Measurements from ENCODE around the gene GPR84. TPM values are rescaled to one million over a fixed set of nuclear protein-coding genes. Genes with fewer than 3 reads are reported as not detected.

GPR84 gene
- total RNA-seq, 1 experiment from 2014 or later, result not detected

GRCh38 chr12:54392485-54393206 lies 28.4 kb upstream of the GPR84 start:
- DNase-seq (ENCODE audit: low spot score), result no peak

GRCh38 chr12:54390668-54391551 lies 26.6 kb upstream of the GPR84 start:
- no peak for DNase-seq (ENCODE audit: low spot score)

GRCh38 chr12:54390176-54390667 lies 25.9 kb upstream of the GPR84 start:
- DNase-seq (ENCODE audit: low spot score), result no peak

GRCh38 chr12:54389607-54390175 lies 25.4 kb upstream of the GPR84 start:
- DNase-seq (ENCODE audit: low spot score), result no peak

- DNase-seq (ENCODE audit: low spot score), result no peak
These were observed 24.8 kb upstream of the GPR84 start for GRCh38 chr12:54389134-54389508.

- no peak for DNase-seq (ENCODE audit: low spot score)
These were observed 24.2 kb upstream of the GPR84 start for GRCh38 chr12:54388237-54389133.

- no peak for DNase-seq (ENCODE audit: low spot score)
These were observed 22.8 kb upstream of the GPR84 start for GRCh38 chr12:54387114-54387467.

- DNase-seq (ENCODE audit: low spot score), result no peak
These were observed 22.3 kb upstream of the GPR84 start for GRCh38 chr12:54386403-54387113.

GRCh38 chr12:54385251-54385914 lies 21.1 kb upstream of the GPR84 start:
- DNase-seq (ENCODE audit: low spot score), result no peak

- DNase-seq (ENCODE audit: low spot score), result no peak
These were observed 20.3 kb upstream of the GPR84 start, which contains the start of gene ZNF385A for GRCh38 chr12:54384591-54385041. Gene ZNF385A (minus strand): TSS chr12:54384733. CDS start chr12:54384514, 219 bp downstream.

- peak; percentile 89 for DNase-seq (ENCODE audit: low spot score)
These were observed 18.8 kb upstream of the GPR84 start for GRCh38 chr12:54383041-54383609.

GRCh38 chr12:54381136-54381535 lies 16.9 kb upstream of the GPR84 start:
- no peak for DNase-seq (ENCODE audit: low spot score)

GRCh38 chr12:54379398-54380201 lies 15.3 kb upstream of the GPR84 start:
- DNase-seq (ENCODE audit: low spot score), result peak; percentile 84

GRCh38 chr12:54378796-54379397 lies 14.6 kb upstream of the GPR84 start:
- DNase-seq (ENCODE audit: low spot score), result no peak

GRCh38 chr12:54377797-54378515 lies 13.7 kb upstream of the GPR84 start:
- DNase-seq (ENCODE audit: low spot score), result no peak

- no peak for DNase-seq (ENCODE audit: low spot score)
These were observed 12.7 kb upstream of the GPR84 start for GRCh38 chr12:54377007-54377406.

GRCh38 chr12:54376596-54376995 lies 12.3 kb upstream of the GPR84 start:
- no peak for DNase-seq (ENCODE audit: low spot score)

GRCh38 chr12:54375259-54375579 lies 10.9 kb upstream of the GPR84 start:
- no peak for DNase-seq (ENCODE audit: low spot score)
